Measurements from ENCODE around the gene PERM1. TPM values are rescaled to one million over a fixed set of nuclear protein-coding genes. Genes with fewer than 3 reads are reported as not detected.
A peak's percentile ranks its signal among the peaks of the same experiment; 100 is the strongest.

The PERM1 gene
- total and polyA plus RNA-seq, 9 of the 15 experiments (the other 6 are each of a cell fraction or from before 2014, with no cell fraction given): not detected

GRCh38 chr1:966704-967300, 15.1 kb downstream of the PERM1 start (continued):
- TF ChIP-seq ATF4 (CRISPR knock-in tag; IDR thresholded peaks at IDR 0.05) (no peak), RBM14 (IDR thresholded peaks at IDR 0.05; ENCODE audit: borderline replicate concordance, insufficient read depth, low read depth, low read length) (no peak), ATF3 (IDR thresholded peaks at IDR 0.05) (peak; percentile 30; the same call in 1 of the 2 replicates), ATF3 (CRISPR knock-in tag; conservative IDR thresholded peaks at IDR 0.05) (no peak), SIN3A (IDR thresholded peaks at IDR 0.05; ENCODE audit: borderline replicate concordance in 2 of 2, control insufficient read depth in 1 of 2, low read depth in 2 of 2, low read length in 2 of 2) (peak; percentile 69 to 77; a peak in 2 of 4 replicates), NRF1 (conservative IDR thresholded peaks at IDR 0.05 in 1 of 2, IDR thresholded peaks at IDR 0.05 in 1 of 2) (peak; percentile 63 to 71; a peak in 3 of 4 replicates), HNRNPL (IDR thresholded peaks at IDR 0.05; ENCODE audit: low read depth, low read length) (peak; percentile 26; the same call in 1 of the 2 replicates), MAX (CRISPR knock-in tag; IDR thresholded peaks at IDR 0.05) (peak; percentile 92), TCF3 (CRISPR knock-in tag; IDR thresholded peaks at IDR 0.05) (no peak), POLR2A (conservative IDR thresholded peaks at IDR 0.05) (peak; percentile 73), MAZ (CRISPR knock-in tag; conservative IDR thresholded peaks at IDR 0.05 in 1 of 2, IDR thresholded peaks at IDR 0.05 in 1 of 2) (peak; percentile 86 to 87; a peak in 3 of 4 replicates), MGA (IDR thresholded peaks at IDR 0.05) (peak; percentile 63), DIDO1 (tag; IDR thresholded peaks at IDR 0.05; ENCODE audit: low read depth) (no peak), ATF1 (CRISPR knock-in tag; IDR thresholded peaks at IDR 0.05) (no peak), ATF1 (tag; IDR thresholded peaks at IDR 0.05) (peak; percentile 60)

Measured in K562 (cell line).